Measurements from ENCODE around the gene DRD3.

GRCh38 chr3:114127517-114127916 lies 51.3 kb downstream of the DRD3 start:
- TF ChIP-seq CTCF (conservative IDR thresholded peaks at IDR 0.05; ENCODE audit: low read length), result no peak
- no peak for TF ChIP-seq EZH2phosphoT487 (IDR thresholded peaks at IDR 0.05; ENCODE audit: borderline replicate concordance, low read depth, low read length)
